MM.1S (cell line): ENCODE data around the gene C10orf95.

ENCODE experiments used
- EZH2 ChIP-seq: fragments of 300-600 bp; sonication (generic); optimal IDR thresholded peaks from 2 replicates; pipeline ENCODE3; 2017; ENCODE audit warnings: low read depth, mild to moderate bottlenecking, antibody characterized with exemption, low read length, mixed read lengths
- EZH2phosphoT487 ChIP-seq: fragments of 300-600 bp; sonication (generic); IDR thresholded peaks from 2 replicates; pipeline ENCODE4 v1.6.1; 2018; ENCODE audit warnings: antibody characterized with exemption, low read length
- TF ChIP-seq, protein P1 (sequence below): fragments of 300-600 bp; sonication (generic); IDR thresholded peaks from 2 replicates; pipeline ENCODE4 v1.5.1; 2016; ENCODE audit warnings: antibody characterized with exemption, low read length, mixed read lengths

DNA sequence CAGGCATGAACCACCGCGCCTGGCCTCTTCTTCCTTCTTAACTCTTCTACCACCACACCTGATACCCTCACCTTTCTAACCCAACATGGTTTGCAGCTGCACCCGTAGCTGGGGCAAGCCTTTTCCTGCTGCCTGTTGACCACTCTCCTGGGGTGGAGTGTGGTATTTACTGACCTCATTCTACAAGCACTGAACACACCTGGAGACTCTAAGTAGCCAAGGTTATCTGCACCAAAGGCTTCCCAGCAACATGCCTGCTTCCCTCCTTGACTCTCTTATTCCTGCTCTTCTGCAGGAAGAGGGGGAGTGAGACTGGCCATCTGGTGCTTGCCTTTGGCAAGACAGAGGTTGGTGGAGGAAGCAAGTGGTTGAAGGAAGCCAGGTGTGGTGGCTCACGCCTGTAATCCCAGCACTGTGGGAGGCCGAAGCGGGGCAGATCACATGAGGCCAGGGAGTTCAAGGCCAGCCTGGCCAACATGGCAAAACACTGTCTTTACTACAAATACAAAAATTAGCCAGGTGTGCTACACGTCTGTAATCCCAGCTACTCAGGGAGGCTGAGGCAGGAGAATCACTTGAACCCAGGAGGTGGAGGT, 41.1 kb upstream of the C10orf95 start:
- TF ChIP-seq, protein P1, sequence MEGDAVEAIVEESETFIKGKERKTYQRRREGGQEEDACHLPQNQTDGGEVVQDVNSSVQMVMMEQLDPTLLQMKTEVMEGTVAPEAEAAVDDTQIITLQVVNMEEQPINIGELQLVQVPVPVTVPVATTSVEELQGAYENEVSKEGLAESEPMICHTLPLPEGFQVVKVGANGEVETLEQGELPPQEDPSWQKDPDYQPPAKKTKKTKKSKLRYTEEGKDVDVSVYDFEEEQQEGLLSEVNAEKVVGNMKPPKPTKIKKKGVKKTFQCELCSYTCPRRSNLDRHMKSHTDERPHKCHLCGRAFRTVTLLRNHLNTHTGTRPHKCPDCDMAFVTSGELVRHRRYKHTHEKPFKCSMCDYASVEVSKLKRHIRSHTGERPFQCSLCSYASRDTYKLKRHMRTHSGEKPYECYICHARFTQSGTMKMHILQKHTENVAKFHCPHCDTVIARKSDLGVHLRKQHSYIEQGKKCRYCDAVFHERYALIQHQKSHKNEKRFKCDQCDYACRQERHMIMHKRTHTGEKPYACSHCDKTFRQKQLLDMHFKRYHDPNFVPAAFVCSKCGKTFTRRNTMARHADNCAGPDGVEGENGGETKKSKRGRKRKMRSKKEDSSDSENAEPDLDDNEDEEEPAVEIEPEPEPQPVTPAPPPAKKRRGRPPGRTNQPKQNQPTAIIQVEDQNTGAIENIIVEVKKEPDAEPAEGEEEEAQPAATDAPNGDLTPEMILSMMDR: no peak
- no peak for TF ChIP-seq EZH2phosphoT487
- TF ChIP-seq EZH2: no peak
